Glomerular endothelial cell (primary cell): Measurements from ENCODE around the gene PEG3. TPM values are rescaled to one million over a fixed set of nuclear protein-coding genes. Genes with fewer than 3 reads are reported as not detected.
"Not testable (repeated sequence)": the region's sequence is repeated elsewhere in the genome, so short reads cannot be mapped to it uniquely, and the experiment has no call there.

Experiments
- DNase-seq: peaks from one replicate; pipeline ENCODE4 v3.0.0-alpha.2; 2011; ENCODE audit warnings: low read depth, low spot score; ENCODE audit errors: extremely low read depth
- total RNA-seq: library from RNA; depleted of rRNA; stranded (reverse); fragments of >200 nt; gene quantifications from 2 replicates; pipeline ENCODE4 v1.2.3, GENCODE V29; 2015

The PEG3 gene
- total RNA-seq, result 0.34 and 0.93 TPM in 2 replicates

GRCh38 chr19:56840451-56841192 lies at the start of gene PEG3, which contains the start of gene ZIM2:
PEG3 (minus strand) TSS chr19:56840726; CDS start chr19:56824655, 16,071 bp downstream.
ZIM2 (minus strand) TSS chr19:56840726; CDS start chr19:56824277, 16,449 bp downstream.
- no peak for DNase-seq

- no peak for DNase-seq
These were observed 44.9 kb upstream of the PEG3 start for GRCh38 chr19:56885173-56885985.

GRCh38 chr19:56884441-56884840 lies 43.9 kb upstream of the PEG3 start:
- no peak for DNase-seq

- no peak for DNase-seq
These were observed 40.2 kb upstream of the PEG3 start for GRCh38 chr19:56880592-56881190.

- DNase-seq, result no peak
These were observed 36.7 kb upstream of the PEG3 start for GRCh38 chr19:56877069-56877715.

- no peak for DNase-seq
These were observed 35.2 kb upstream of the PEG3 start for GRCh38 chr19:56875717-56876116.

- DNase-seq, result no peak
These were observed 34.0 kb upstream of the PEG3 start for GRCh38 chr19:56874530-56874929.

GRCh38 chr19:56873493-56873892 lies 33.0 kb upstream of the PEG3 start:
- no peak for DNase-seq

- no peak for DNase-seq
These were observed 29.4 kb upstream of the PEG3 start for GRCh38 chr19:56869886-56870285.

GRCh38 chr19:56868446-56868845 lies 27.9 kb upstream of the PEG3 start:
- no peak for DNase-seq

GRCh38 chr19:56866538-56866937 lies 26.0 kb upstream of the PEG3 start:
- no peak for DNase-seq

- no peak for DNase-seq
These were observed 24.1 kb upstream of the PEG3 start for GRCh38 chr19:56864443-56865125.

GRCh38 chr19:56862741-56863140 lies 22.2 kb upstream of the PEG3 start:
- DNase-seq, result no peak

GRCh38 chr19:56860409-56860808 lies 19.9 kb upstream of the PEG3 start:
- not testable (repeated sequence) for DNase-seq

GRCh38 chr19:56858026-56858425 lies 17.5 kb upstream of the PEG3 start:
- no peak for DNase-seq

- DNase-seq, result no peak
These were observed 16.3 kb upstream of the PEG3 start for GRCh38 chr19:56856822-56857221.

GRCh38 chr19:56852361-56852760 lies 11.8 kb upstream of the PEG3 start:
- not testable (repeated sequence) for DNase-seq

GRCh38 chr19:56848166-56848565 lies 7.6 kb upstream of the PEG3 start:
- DNase-seq, result no peak

- no peak for DNase-seq
These were observed 1.9 kb upstream of the PEG3 start for GRCh38 chr19:56842412-56842811.

- no peak for DNase-seq
These were observed 642 bp upstream of the PEG3 start for GRCh38 chr19:56841193-56841543.
